WTC11 (cell line): ENCODE results near the gene MARCKS.

Experiments
- ATF1 ChIP-seq: sonication (generic); formaldehyde crosslinking; IDR thresholded peaks from 2 replicates; pipeline ENCODE4 v1.8.1; 2023; ENCODE audit warnings: mild to moderate bottlenecking, moderate library complexity, missing genetic modification reagents
- CTCF ChIP-seq: fragments of 200-600 bp; IDR thresholded peaks from 2 replicates; pipeline ENCODE4 v1.8.0; 2022; ENCODE audit warnings: antibody characterized with exemption
- ESRRA ChIP-seq: sonication (generic); formaldehyde crosslinking; IDR thresholded peaks from 2 replicates; pipeline ENCODE4 v1.8.1; 2022; ENCODE audit warnings: mild to moderate bottlenecking, missing genetic modification reagents, borderline replicate concordance
- MAX ChIP-seq: sonication (generic); formaldehyde crosslinking; IDR thresholded peaks from 2 replicates; pipeline ENCODE4 v1.8.0; 2022; ENCODE audit warnings: mild to moderate bottlenecking, missing genetic modification reagents
- TCF7 ChIP-seq: sonication (generic); formaldehyde crosslinking; IDR thresholded peaks from 2 replicates; pipeline ENCODE4 v1.8.0; 2022; ENCODE audit warnings: mild to moderate bottlenecking, low read depth, missing genetic modification reagents, moderate library complexity

- TF ChIP-seq CTCF = no peak
- no peak for TF ChIP-seq ESRRA (CRISPR knock-in tag)
- TF ChIP-seq MAX (CRISPR knock-in tag) = no peak
- TF ChIP-seq ATF1 (CRISPR knock-in tag) = no peak
- TF ChIP-seq TCF7 (CRISPR knock-in tag) = no peak
Observed at GRCh38 chr6:113847447-113847846, 9.7 kb upstream of the MARCKS start.
